ENCODE results near the gene SYNE3.

SYNE3 gene

GRCh38 chr14:95516554-95517181, at the start of gene SYNE3:
SYNE3 (minus strand) TSS chr14:95516650; CDS start chr14:95475821, 40,829 bp downstream.
- ATAC-seq (replicated peaks; ENCODE audit: extremely low read depth, poor library complexity, severe bottlenecking): peak; percentile 47
- H3K27ac Mint-ChIP-seq (ENCODE audit: low read depth): peak within 1 kb of the TSS; percentile 79
- H3K4me3 Mint-ChIP-seq: peak within 1 kb of the TSS; percentile 89
- H3K9me3 Mint-ChIP-seq: no peaks in the 10 kb centered on the region
- H3K4me1 Mint-ChIP-seq: peaks cover 58% of the 10 kb centered on the region
- no peak for DNase-seq (ENCODE audit: low spot score in 2 of 2)
- H3K36me3 Mint-ChIP-seq (ENCODE audit: insufficient read depth): peaks cover 7% of the 10 kb centered on the region
- no peaks in the 10 kb centered on the region for H3K27me3 Mint-ChIP-seq

GRCh38 chr14:95564060-95564459, 47.6 kb upstream of the SYNE3 start:
- Mint-ChIP-seq H3K4me3 (no peak overlapping the region), H3K36me3 (ENCODE audit: insufficient read depth) (no peaks in the 10 kb centered on the region), H3K27ac (ENCODE audit: low read depth) (no peak overlapping the region), H3K27me3 (peaks cover 20% of the 10 kb centered on the region), H3K4me1 (peaks cover 4% of the 10 kb centered on the region), H3K9me3 (no peaks in the 10 kb centered on the region)
- DNase-seq (ENCODE audit: low spot score in 2 of 2) (no peak), ATAC-seq (replicated peaks; ENCODE audit: extremely low read depth, poor library complexity, severe bottlenecking) (no peak)

- Mint-ChIP-seq H3K27ac (ENCODE audit: low read depth) (no peak overlapping the region), H3K4me1 (peaks cover 4% of the 10 kb centered on the region), H3K36me3 (ENCODE audit: insufficient read depth) (no peaks in the 10 kb centered on the region), H3K4me3 (no peak overlapping the region), H3K27me3 (peaks cover 20% of the 10 kb centered on the region), H3K9me3 (no peaks in the 10 kb centered on the region)
- ATAC-seq (replicated peaks; ENCODE audit: extremely low read depth, poor library complexity, severe bottlenecking) (no peak), DNase-seq (ENCODE audit: low spot score in 2 of 2) (no peak)
These were observed 46.6 kb upstream of the SYNE3 start for GRCh38 chr14:95562892-95563685.

GRCh38 chr14:95561001-95561412, 44.6 kb upstream of the SYNE3 start:
- H3K27ac Mint-ChIP-seq (ENCODE audit: low read depth): no peak overlapping the region
- H3K36me3 Mint-ChIP-seq (ENCODE audit: insufficient read depth): no peaks in the 10 kb centered on the region
- no peak overlapping the region for H3K4me3 Mint-ChIP-seq
- DNase-seq (ENCODE audit: low spot score in 2 of 2) (peak; percentile 59 to 71), ATAC-seq (replicated peaks; ENCODE audit: extremely low read depth, poor library complexity, severe bottlenecking) (peak; percentile 67)
- H3K27me3 Mint-ChIP-seq: peaks cover 20% of the 10 kb centered on the region
- H3K9me3 Mint-ChIP-seq: no peaks in the 10 kb centered on the region
- peaks cover 4% of the 10 kb centered on the region for H3K4me1 Mint-ChIP-seq

- Mint-ChIP-seq H3K4me3 (no peak overlapping the region), H3K27ac (ENCODE audit: low read depth) (no peak overlapping the region), H3K27me3 (peaks cover 20% of the 10 kb centered on the region)
These were observed 42.8 kb upstream of the SYNE3 start for GRCh38 chr14:95559203-95559602.

GRCh38 chr14:95557832-95558231, 41.4 kb upstream of the SYNE3 start:
- Mint-ChIP-seq H3K36me3 (ENCODE audit: insufficient read depth) (no peaks in the 10 kb centered on the region), H3K27ac (ENCODE audit: low read depth) (no peak overlapping the region)

More at GRCh38 chr14:95559203-95559602, 42.8 kb upstream of the SYNE3 start:
- no peaks in the 10 kb centered on the region for H3K9me3 Mint-ChIP-seq
- ATAC-seq (replicated peaks; ENCODE audit: extremely low read depth, poor library complexity, severe bottlenecking): no peak
- no peaks in the 10 kb centered on the region for H3K36me3 Mint-ChIP-seq (ENCODE audit: insufficient read depth)
- H3K4me1 Mint-ChIP-seq: peaks cover 4% of the 10 kb centered on the region
- DNase-seq (ENCODE audit: low spot score in 2 of 2): no peak

GRCh38 chr14:95557291-95557690, 40.8 kb upstream of the SYNE3 start:
- ATAC-seq (replicated peaks; ENCODE audit: extremely low read depth, poor library complexity, severe bottlenecking): no peak
- H3K27me3 Mint-ChIP-seq: peaks cover 15% of the 10 kb centered on the region
- no peak for DNase-seq (ENCODE audit: low spot score in 2 of 2)
- H3K27ac Mint-ChIP-seq (ENCODE audit: low read depth): no peak overlapping the region
- no peak overlapping the region for H3K4me3 Mint-ChIP-seq
- no peaks in the 10 kb centered on the region for H3K36me3 Mint-ChIP-seq (ENCODE audit: insufficient read depth)
- no peaks in the 10 kb centered on the region for H3K9me3 Mint-ChIP-seq
- peaks cover 4% of the 10 kb centered on the region for H3K4me1 Mint-ChIP-seq

More at GRCh38 chr14:95557832-95558231, 41.4 kb upstream of the SYNE3 start:
- no peaks in the 10 kb centered on the region for H3K9me3 Mint-ChIP-seq
- ATAC-seq (replicated peaks; ENCODE audit: extremely low read depth, poor library complexity, severe bottlenecking) (no peak), DNase-seq (ENCODE audit: low spot score in 2 of 2) (no peak)
- H3K4me1 Mint-ChIP-seq: peaks cover 4% of the 10 kb centered on the region
- peaks cover 20% of the 10 kb centered on the region for H3K27me3 Mint-ChIP-seq
- H3K4me3 Mint-ChIP-seq: no peak overlapping the region

- Mint-ChIP-seq H3K4me1 (no peaks in the 10 kb centered on the region), H3K36me3 (ENCODE audit: insufficient read depth) (no peaks in the 10 kb centered on the region), H3K9me3 (no peaks in the 10 kb centered on the region), H3K4me3 (no peak overlapping the region), H3K27ac (ENCODE audit: low read depth) (no peak overlapping the region), H3K27me3 (no peaks in the 10 kb centered on the region)
- DNase-seq (ENCODE audit: low spot score in 2 of 2): no peak
- no peak for ATAC-seq (replicated peaks; ENCODE audit: extremely low read depth, poor library complexity, severe bottlenecking)
These were observed 38.6 kb upstream of the SYNE3 start for GRCh38 chr14:95555053-95555452.

- no peaks in the 10 kb centered on the region for H3K9me3 Mint-ChIP-seq
- no peak overlapping the region for H3K4me3 Mint-ChIP-seq
- no peaks in the 10 kb centered on the region for H3K36me3 Mint-ChIP-seq (ENCODE audit: insufficient read depth)
- H3K27me3 Mint-ChIP-seq: no peaks in the 10 kb centered on the region
- ATAC-seq (replicated peaks; ENCODE audit: extremely low read depth, poor library complexity, severe bottlenecking) (no peak), DNase-seq (ENCODE audit: low spot score in 2 of 2) (no peak)
- no peak overlapping the region for H3K27ac Mint-ChIP-seq (ENCODE audit: low read depth)
- H3K4me1 Mint-ChIP-seq: no peaks in the 10 kb centered on the region
These were observed 36.7 kb upstream of the SYNE3 start for GRCh38 chr14:95553141-95553540.

GRCh38 chr14:95551435-95551834, 35.0 kb upstream of the SYNE3 start:
- no peak for ATAC-seq (replicated peaks; ENCODE audit: extremely low read depth, poor library complexity, severe bottlenecking)
- H3K27me3 Mint-ChIP-seq: no peaks in the 10 kb centered on the region
- H3K4me3 Mint-ChIP-seq: no peak overlapping the region
- no peak for DNase-seq (ENCODE audit: low spot score in 2 of 2)
- H3K36me3 Mint-ChIP-seq (ENCODE audit: insufficient read depth): no peaks in the 10 kb centered on the region
- peaks cover 8% of the 10 kb centered on the region for H3K4me1 Mint-ChIP-seq
- H3K9me3 Mint-ChIP-seq: no peaks in the 10 kb centered on the region
- H3K27ac Mint-ChIP-seq (ENCODE audit: low read depth): no peak overlapping the region

- Mint-ChIP-seq H3K4me1 (peaks cover 8% of the 10 kb centered on the region), H3K27ac (ENCODE audit: low read depth) (no peak overlapping the region), H3K4me3 (no peak overlapping the region), H3K27me3 (no peaks in the 10 kb centered on the region), H3K36me3 (ENCODE audit: insufficient read depth) (peaks cover under 1% of the 10 kb centered on the region), H3K9me3 (no peaks in the 10 kb centered on the region)
- DNase-seq (ENCODE audit: low spot score in 2 of 2) (no peak), ATAC-seq (replicated peaks; ENCODE audit: extremely low read depth, poor library complexity, severe bottlenecking) (no peak)
These were observed 33.5 kb upstream of the SYNE3 start for GRCh38 chr14:95549656-95550585.

GRCh38 chr14:95548328-95548929, 32.0 kb upstream of the SYNE3 start:
- peaks cover 2% of the 10 kb centered on the region for H3K36me3 Mint-ChIP-seq (ENCODE audit: insufficient read depth)

More at GRCh38 chr14:95548328-95548929, 32.0 kb upstream of the SYNE3 start:
- DNase-seq (ENCODE audit: low spot score in 2 of 2) (no peak), ATAC-seq (replicated peaks; ENCODE audit: extremely low read depth, poor library complexity, severe bottlenecking) (no peak)
- Mint-ChIP-seq H3K4me1 (peaks cover 8% of the 10 kb centered on the region), H3K4me3 (no peak overlapping the region), H3K27me3 (no peaks in the 10 kb centered on the region), H3K9me3 (no peaks in the 10 kb centered on the region), H3K27ac (ENCODE audit: low read depth) (no peak overlapping the region)

Data from central memory CD8-positive, alpha-beta T cell (primary cell).